SKM-1 (cell line): ENCODE data around the gene PPOX.

Experiments
- DNase-seq: peaks from one replicate; lab custom pipeline; 2025; ENCODE audit not compliant: unreplicated experiment; lab: John Stamatoyannopoulos, UW

PPOX gene

GRCh38 chr1:161175771-161176453 is 9.7 kb downstream of the PPOX start:
- no peak for DNase-seq

GRCh38 chr1:161176468-161177111 is 10.4 kb downstream of the PPOX start:
- no peak for DNase-seq

- DNase-seq = peak; percentile 85
Observed at GRCh38 chr1:161177112-161177935, 11.1 kb downstream of the PPOX start, which contains the start of gene B4GALT3. B4GALT3 (minus strand) TSS chr1:161177507; CDS start chr1:161176060, 1,447 bp downstream.

GRCh38 chr1:161177936-161178244 is 11.7 kb downstream of the PPOX start:
- no peak for DNase-seq

GRCh38 chr1:161179698-161180097 is 13.5 kb downstream of the PPOX start:
- no peak for DNase-seq

- no peak for DNase-seq
Observed at GRCh38 chr1:161180639-161181038, 14.4 kb downstream of the PPOX start.

GRCh38 chr1:161182214-161182613 is 16.0 kb downstream of the PPOX start:
- DNase-seq = no peak

- peak; percentile 99 for DNase-seq
Observed at GRCh38 chr1:161185282-161185682, 19.1 kb downstream of the PPOX start.

GRCh38 chr1:161185732-161186311 is 19.6 kb downstream of the PPOX start:
- DNase-seq = peak; percentile 99

GRCh38 chr1:161187311-161187710 is 21.1 kb downstream of the PPOX start:
- DNase-seq = no peak

- no peak for DNase-seq
Observed at GRCh38 chr1:161188381-161188780, 22.2 kb downstream of the PPOX start.

- no peak for DNase-seq
Observed at GRCh38 chr1:161189036-161189435, 22.8 kb downstream of the PPOX start.

- DNase-seq = no peak
Observed at GRCh38 chr1:161190962-161191521, 24.8 kb downstream of the PPOX start.

GRCh38 chr1:161191971-161192370 is 25.7 kb downstream of the PPOX start:
- no peak for DNase-seq

- peak; percentile 88 for DNase-seq
Observed at GRCh38 chr1:161192476-161193465, 26.5 kb downstream of the PPOX start.

GRCh38 chr1:161193561-161194235 is 27.5 kb downstream of the PPOX start:
- DNase-seq = no peak

GRCh38 chr1:161195171-161195570 is 28.9 kb downstream of the PPOX start:
- DNase-seq = no peak

GRCh38 chr1:161196111-161196510 is 29.9 kb downstream of the PPOX start:
- DNase-seq = no peak
